Measurements from ENCODE around the gene DGKG.

DGKG gene

DNA sequence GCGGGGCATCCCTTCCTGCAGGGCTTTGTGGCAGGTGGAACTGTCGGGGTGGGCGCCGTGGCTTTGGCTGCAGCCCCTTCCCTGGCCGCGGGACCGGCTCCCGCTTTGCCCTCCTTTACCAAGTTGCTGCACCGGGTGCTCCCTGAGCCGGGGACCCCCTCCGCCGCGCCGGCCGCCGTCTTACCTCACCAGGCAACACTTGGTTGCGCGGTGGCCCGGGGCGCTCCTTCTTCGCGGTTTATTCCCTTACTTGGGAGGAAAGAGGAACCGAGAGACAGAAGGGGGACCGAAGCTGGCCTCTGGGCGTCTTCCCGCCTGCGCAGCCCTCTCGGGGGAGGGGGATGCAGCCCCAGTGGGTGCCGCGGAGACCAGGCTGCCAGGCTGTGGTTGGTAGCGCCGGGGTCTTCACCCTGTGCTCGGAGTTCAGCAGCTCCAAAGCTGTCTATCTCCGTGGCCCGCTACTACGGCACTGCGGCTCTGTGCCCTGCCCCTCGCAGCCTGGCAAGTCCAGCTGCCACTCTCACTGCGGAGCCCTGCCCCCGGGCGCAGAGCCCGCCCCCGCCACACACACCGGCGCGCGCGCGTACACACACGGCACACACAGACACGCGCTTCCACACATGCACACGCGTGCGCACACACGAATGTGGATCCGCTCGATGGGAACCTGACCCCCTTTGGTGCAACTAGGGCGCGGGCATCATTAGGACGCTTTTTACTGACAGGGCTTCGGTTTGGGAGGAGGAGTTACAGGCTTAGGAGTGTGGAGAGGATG, at the start of gene DGKG:
TSS of gene DGKG (minus strand) at position 473 of the 775 bp plus-strand sequence. CDS start 41,775 bp downstream, outside the sequence.
- peak; percentile 73 for DNase-seq

DNA sequence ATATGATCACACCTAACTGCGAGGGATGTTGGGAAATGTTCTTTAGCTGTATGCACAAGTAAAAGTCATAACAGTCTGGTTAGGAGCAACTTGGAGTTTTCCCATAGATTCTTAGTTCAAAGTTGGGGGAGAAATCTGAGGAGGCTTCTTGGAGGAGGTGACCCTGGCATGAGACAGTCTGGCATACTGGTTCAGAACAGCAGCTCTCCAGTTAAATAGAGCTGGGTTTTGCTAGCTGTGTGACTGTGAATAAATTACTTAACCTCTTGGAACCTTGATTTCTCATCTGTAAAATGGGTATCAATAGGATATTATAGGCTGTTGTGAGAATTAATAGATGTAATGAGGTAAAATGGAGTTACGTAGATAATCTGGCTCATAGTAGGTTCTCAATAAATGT, 49.1 kb upstream of the DGKG start:
- no peak for DNase-seq

DNA sequence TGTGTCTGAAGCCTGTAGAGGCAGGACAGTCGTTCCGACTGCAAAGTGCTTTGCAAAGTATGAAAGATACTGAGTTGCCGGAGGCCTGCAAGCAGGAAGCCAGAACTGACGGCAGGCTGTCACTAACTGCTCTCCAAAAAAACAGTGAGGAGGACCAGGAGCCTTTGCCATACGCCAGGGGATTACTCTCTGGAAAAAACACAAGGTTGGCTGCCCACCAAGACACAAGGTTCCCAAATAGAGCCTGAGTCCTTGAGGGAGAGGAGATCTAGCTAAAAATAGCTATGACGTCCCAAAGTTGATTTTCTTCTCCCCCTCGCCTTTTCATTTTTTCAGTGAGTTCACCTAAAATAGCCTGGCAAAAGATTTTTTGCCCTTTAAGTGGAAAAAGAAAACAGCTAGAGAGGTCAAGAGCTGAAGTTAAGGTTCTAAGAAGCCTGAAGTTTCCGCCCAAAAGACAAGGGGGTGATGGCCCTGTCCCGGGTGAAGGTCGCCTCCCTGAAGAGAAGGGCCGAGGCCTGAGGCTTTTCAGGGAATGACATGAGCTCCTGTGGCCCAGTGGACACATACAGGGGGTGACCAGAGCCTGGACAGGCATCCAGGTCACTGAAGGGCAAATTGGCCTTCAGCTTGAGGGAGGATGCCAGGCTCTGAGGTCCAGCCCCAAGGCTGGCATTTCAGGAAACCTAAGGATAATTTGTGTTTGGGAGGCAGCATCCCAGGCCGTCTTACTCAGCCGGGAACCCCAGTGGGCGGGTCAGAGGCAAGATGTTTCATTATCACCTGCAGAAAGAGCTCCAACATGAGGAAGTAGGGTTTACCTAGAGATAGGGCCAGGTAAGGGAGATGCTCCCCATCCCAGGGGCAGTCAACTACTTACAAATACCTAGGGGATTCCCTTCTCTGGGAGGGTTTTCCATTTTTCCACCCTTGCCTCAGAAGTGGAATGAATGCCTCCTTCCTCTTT, 44.9 kb upstream of the DGKG start:
- DNase-seq, result no peak

DNA sequence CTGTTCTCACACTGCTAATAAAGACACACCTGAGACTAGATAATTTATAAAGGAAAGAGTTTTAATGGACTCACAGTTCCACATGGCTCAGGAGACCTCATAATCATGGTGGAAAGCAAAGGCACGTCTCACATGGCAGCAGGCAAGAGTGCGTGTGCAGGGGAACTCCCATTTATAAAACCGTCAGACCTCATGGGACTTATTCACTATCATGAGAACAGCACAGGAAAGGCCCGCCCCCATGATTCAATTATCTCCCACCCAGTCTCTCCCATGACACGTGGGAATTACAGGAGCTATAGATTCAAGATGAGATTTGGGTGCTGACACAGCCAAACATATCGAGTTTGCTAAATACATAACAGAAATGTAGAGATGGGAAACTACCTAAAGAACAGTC, 39.5 kb upstream of the DGKG start:
- peak; percentile 64 for DNase-seq

DNA sequence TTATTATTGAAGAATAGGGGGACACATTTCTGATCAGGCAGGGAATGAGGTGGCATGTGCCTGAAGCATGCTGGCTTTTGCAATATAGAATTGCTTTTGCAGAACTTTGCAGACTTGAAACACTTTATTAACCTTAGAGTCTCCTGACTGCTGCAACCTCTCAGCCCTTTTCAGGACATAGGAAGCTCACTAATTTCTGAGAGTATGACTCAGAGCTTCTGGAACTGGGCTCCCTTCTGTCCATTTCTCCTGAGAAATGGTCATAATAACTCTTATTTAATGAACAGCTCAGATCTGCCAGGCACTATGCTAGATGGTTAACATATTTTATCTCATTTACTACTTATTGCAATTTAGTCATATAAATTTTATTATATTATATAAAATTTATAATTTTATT, 38.6 kb upstream of the DGKG start:
- peak; percentile 29 for DNase-seq

DNA sequence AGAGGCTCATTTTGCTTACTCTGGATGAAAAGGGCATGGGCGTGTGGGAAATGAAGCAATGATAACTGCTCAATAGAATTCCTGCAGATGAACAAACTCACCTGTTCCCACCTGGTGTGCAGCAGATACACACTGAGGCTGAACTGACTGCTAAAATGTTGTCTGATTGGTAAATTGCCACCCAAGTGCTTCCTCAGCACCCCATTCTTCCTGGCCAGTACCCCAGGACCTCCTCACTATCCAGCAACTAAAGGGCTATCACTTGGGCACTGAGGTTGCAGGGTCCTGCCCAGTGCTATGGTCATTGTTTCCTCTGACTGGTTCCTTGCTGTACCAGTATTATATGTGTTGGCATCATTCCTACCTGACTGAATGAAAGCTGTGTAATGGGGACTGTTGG, 38.0 kb upstream of the DGKG start:
- no peak for DNase-seq

DNA sequence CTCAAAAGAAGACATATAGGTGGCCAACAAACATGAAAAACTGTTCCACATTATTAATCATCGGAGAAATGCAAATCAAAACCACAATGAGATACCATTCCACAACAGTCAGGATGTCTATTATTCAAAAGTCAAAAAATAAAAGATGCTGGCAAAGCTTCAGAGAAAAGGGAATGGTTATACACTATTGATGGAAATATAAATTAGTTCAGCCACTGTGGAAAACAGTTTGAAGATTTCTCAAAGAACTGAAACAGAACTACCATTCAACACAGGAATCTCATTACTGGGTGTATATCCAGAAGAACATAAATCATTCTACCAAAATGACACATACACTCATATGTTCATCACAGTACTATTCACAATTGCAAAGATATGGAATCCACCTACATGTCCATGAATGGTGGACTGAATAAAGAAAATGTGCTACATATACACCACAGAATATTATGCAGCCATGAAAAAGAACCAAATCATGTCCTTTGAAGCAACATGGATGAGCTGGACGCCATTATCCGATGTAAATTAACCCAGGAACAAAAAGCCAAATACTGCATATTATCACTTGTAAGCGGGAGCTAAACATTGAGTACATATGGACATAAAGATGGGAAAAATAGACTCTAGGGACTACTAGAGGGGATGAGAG, 32.7 kb upstream of the DGKG start:
- DNase-seq, result no peak

DNA sequence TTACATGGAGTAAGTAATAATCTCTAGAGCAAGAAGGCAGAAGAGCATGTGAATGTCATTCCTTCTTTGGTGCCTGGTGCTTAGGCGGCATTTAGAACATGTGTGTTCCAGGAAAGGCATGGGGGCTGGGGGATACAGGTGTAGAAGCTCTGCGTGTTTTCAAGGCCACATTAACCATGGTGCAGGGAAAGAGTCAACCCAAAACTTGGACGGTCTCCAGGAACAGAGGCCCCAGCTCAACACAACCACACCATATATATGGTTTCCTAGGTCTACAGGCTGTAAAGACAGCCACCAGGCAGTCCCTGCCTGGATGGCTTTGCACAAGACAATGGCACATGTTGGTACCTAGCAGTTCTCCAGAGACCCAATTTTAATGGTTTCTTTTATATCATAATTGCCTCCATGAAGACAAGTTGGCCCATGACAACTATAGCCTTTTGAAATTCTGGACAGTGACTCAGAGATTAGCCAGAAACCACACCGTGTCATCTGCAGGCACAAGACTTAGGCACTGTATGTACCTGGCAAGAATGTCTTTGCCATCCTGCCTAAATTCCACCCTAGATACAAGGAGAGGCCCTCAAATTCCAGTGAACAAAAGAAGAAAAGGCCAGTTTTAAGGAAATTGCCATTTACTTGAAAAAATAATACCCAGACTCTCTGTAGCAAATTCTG, 25.0 kb upstream of the DGKG start:
- no peak for DNase-seq

DNA sequence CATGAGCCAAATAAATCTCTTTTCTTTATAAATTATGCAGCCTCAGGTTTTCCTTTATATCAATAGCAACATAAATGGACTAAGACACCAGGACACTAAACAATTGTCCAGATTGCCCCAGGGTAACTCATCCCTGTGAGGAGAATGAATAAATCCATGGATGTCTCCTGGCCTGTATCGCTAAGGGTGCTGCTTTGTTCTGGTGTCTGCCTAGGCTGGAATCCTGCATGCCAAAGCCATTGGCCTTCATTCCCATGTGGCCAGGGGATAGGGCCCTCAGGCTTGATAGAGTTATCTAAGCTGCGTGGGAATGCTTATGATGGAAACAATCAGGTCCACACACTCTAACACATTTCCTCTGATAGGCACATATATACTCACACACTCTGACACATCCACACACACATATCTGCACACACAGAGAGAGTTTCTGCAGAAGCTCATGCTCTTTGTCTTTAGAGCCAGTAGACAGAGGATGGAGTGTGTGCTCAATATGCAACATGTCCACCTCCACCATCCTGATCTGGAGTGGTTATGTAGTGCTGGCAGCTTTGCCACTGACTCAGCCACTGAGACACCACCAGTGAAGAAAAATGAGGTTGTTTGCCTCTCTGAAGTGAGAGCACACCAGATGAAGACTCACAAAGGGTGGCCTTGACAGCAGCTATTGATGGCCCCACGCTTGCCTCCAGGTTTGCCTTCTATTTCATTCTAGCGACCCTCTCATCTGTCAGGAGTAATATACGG, 24.0 kb upstream of the DGKG start:
- no peak for DNase-seq

DNA sequence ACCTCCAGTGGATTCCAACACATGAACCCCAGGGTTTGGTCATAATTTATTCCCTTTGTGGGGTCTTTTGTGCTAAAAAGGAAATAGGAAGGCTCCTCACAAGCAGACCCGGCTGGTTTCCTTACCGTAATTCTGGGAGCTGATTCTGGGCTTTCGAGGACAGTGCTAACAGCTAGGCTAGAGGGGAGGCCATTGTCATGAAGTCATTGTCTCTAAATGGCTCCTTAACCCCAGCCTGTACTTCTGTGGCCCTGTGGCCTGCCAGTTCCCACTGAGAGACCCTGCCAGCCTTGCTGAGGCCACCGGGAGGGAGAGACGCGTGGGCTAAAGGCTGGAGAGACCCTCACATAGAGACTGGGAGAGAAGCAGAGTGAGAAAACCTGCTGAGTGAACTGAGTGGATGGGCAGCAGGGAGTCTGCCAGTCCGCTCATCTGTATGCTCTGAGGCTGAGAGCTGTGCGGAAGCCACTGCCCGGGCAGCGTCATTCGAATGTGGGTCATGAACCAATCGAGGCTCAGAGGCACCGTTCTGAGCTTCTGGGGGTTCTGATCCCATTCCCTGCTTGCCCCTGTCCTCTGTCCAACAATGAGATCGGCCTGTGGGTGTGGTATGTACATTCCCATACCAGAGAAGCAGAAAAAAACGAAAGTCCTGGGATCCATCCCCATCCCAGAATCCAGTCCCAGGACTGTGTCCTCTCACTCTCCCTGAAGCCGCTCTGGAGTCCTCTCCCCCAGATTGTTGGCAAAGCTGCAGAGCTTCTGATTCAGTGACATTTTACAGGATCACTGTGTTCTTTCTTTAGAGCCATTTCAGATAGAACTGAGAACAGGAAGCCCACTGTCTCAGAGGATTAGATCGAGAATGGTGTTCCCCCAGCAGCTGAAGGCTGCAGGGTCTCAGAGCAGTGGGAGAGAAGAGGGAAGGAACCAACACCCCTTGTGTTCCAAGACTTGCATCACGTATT, 21.3 kb upstream of the DGKG start:
- no peak for DNase-seq

DNA sequence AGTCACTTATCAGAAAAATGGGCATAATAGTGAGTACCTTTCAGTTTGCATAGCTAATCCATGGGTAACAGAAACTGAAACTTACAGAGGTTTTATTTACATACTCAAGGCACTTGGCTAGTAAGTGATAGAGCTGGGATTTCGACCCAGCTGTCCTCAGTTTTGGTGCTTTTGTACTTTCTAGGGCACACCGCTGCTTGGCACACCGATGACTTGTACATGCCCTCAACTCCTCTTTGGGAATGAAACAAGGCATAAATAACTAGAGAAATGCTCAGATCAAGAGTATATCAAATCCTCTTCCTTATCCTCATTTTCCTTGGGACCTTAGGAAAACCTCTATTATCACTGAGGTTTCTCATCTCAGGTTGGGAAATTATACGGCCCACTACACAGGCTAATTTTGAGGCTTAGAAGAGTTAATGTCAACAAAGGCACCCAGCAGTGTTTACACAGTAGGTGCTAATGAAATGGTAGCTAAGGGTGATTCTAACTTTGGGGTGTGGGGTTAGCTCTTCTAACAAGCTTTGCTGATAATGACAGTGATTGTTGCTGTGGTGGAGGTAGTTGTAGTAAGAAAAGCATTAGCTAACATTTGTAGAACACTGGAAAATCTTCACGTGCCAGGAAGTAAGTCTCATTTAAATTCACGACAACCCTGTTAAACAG, 20.3 kb upstream of the DGKG start:
- DNase-seq, result no peak

DNA sequence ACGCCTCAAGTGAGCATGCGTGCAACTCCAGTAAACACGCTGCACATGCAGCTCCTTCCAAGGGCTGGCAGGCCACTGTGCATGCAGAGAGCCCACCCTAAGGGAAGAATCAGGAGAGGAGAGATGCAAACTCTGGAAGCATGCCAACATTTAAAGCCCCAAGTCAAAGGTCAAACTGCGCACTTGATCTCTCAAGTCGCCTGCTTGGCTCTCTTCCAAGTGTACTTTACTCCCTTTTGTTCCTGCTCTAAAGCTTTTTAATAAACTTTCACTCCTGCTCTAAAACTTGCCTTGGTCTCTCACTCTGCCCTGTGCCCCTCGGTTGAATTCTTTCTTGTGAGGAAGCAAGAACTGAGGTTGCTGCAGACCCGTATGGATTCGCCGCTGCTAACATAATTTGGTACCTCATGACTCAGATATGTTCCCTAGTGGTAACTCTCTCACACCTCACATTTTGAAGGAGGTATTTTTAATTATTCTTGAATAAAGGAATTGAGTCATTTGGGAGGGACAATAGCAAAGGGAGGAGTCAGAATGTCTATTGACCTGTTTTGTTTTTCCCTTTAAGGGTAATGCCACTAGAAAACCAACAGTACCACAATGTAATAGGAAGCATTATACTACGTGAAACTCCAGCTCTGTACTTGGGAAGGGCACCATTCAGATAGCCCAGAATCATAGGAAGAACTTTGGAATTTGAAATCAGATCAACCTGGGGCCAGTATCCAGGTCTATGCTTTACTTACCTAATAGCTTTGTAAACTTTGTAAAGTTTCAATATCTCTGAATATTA, 19.6 kb upstream of the DGKG start:
- no peak for DNase-seq

DNA sequence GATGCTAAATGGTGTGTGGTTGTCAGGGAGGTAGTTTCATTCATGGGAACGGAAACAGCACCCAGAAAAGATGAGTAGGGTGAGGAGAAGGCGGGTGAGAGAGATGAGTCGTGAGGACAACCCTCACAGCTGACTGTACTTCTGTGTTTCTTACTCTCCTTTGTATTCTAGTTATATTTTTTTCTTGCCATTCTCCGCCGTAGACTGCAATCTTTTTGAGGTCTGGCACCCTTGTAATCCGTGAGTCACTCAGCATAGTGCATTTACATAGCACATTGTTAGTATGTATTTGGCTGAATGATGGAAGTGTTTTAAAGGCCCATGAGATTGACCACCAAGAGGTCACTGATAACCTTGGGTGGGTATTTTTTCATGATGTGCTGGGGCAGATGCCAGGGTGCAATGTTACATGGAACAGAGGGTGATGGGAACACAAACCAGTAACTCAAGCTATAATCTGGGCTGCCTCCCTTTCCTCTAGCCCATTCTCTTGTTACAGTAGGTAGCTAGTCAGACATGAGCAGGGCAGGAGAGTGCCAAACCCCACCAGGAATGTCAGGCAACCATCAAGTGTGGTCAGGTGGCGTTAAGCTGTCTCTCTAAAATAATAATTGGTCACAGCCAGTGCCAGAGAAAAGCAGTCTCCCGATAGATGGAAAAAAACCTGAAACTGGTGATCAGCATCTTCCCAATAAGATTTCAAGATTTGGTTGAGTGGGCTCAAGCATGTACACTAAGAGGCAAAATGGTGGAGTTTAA, 18.8 kb upstream of the DGKG start:
- DNase-seq, result no peak

DNA sequence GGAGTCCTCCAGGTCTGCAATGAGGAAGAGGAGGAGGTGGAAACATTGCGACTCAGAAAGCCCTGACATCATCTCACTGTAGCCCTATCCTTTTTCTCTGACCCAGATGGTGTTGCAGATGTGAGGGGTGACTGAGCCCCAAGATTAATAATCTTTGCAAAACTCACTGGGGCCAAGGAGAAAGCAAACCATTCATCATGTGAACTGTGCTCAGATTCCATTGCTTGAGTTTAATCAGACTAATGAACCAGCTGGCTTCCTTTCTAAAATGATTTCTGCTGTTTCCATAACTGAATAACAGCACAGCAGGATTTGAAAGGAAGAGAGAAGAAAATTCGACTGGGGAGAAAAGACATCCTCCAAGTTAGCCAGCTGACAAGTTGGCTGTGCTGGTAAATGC, 13.4 kb upstream of the DGKG start:
- DNase-seq, result no peak

DNA sequence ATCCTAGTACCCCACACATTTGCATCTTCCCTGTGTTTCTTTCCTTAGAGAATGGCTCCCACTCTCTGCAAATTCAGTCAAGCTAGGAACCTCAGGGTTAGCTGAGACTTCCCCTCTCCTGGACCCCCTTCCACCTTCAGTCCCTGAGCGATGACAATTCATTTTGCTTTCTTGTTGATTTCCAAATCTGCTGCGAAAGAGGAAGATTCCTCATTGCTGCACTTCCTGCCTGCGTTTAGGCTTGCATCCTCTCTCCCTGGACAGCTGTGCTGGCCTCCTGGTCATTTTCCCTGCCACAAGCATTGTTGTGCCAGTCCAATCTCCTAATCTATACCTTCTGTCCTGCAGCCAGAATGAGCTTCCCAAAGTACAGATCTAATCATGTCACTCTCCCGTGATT, 12.3 kb upstream of the DGKG start:
- DNase-seq, result peak; percentile 66

DNA sequence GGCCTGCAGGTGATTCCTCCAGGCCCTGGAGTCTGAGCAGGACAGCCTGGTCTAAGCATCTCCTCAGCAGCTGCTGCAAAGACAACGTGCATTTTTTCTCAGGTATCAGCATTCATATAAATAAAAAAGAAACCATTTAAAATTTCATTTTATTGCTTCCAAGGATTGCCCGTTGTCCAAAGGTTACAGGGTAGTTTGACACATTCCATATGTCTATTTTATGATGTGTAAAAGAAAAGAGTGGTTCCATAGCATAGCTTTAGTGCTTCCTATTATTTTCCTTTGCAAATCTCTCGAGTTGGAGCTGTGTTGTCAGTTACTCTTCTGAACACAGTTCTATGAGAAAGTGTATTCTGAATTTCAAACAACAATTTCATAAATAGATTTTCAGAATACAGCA, 7.2 kb upstream of the DGKG start:
- no peak for DNase-seq

DNA sequence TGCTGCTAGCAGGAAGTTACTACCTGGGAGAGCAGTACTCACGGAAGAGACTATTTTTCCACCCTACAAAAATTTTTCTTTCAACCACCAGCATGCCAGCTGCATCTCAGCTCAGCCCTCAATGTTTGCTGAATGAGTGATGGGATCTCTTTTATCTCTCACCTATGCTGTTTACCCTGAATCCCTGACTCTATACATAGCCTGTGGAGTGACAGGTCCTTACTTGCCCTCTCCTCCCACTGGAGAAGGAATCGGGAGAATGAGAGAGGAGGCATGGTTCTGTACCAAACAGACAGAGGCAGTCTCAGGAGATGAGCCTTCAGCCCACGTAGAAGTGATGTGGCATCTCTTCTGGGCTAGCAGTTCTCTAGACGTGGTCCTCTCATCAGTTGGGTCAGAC, 6.7 kb upstream of the DGKG start:
- DNase-seq, result no peak

DNA sequence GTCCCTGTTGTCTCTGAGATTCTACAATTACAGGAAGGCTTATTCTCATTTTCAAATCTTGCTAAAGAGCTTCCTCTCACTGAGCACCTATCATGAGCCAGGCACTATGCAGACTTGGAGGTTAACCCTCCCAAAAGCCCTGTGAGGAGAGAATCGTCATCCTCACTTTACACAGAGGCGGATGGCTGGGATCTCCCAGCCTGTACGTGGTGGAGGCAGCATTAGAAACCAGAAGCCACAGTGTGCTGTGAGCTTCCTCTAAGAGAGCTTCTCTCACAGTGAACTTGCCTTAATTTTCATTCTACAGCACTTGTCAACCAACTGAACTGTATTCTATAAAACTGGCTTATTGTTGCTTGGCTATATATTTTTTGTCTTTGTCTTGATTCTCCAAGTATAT, 6.1 kb upstream of the DGKG start:
- DNase-seq, result peak; percentile 49

DNA sequence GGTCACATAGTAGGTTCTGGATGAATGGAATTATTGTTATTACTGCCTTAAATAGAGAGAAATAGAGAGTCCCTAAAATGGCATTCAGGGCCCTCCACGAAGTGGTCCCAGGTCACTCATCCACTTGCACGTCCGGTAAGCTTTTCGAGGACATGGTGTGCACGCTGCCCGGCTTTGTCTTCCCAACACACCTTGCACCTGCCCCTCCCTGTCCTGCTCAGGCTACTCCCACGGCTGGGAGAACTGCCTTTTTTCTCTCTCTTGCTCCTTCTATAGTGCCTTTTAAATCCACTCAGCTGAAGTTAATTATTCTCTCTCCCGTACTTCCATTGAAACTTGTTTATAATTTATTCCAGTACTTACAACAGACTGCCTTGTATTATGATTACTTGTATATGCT, 5.6 kb upstream of the DGKG start:
- no peak for DNase-seq
